C4-2B (cell line): ENCODE results near the gene TOR2A.

Experiments used
- CTCF ChIP-seq: fragments of 450-650 bp; conservative IDR thresholded peaks from 2 replicates; pipeline ENCODE4 v1.5.1; 2017; ENCODE audit warnings: mild to moderate bottlenecking
- ZFX ChIP-seq: fragments of 450-650 bp; IDR thresholded peaks from 2 replicates; pipeline ENCODE4 v1.6.1; 2017

DNA sequence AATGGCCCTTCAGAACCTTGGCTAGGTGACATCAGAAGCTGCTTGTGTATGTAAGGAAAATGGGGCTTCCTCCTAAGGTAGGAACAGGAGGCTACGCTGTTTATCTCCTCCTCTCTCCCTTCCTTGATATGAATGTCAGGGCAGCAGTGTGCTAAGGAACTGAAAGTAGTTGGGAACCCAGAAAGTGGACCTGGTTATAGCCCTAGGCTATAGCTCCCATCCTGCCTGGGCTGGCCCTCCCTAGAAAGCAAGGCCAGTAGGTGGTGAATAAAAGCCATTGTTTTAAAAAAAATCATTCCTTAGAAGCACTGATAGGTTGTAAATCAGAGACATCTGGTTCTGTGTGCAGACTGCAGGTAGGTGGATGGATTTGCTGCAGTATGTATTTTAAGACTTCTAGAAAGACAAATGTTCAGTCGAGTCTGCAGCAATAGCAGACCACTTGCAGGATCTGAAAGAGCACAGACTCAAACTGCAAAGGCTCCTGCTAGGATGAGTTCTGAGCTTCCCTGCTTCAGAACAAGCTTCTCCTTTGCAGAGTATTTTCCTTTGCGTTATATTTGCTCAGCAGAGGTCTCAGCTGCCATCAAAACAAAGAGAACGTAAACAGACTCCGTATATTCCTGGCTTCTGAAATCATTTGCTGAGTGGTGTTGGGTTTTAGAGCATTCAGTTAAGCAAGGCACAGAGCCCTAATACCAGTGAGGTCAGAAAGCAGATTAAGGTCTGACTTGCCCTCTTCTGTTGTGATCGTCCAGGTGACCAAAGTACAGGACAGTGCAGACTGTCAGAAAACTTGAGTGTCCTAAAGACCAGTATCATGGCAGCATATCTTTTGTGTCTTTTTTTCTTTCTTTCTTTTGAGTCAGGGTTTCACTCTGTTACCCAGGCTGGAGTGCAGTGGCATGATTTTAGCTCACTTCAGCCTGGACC is 48.4 kb downstream of the TOR2A start:
- TF ChIP-seq CTCF (no peak), ZFX (no peak)
